GM19025 (cell line): Measurements from ENCODE around the gene DEPP1.
"Not testable (repeated sequence)": the region's sequence is repeated elsewhere in the genome, so short reads cannot be mapped to it uniquely, and the experiment has no call there.

Experiments
- ATAC-seq: cut with Tn5 transposase; IDR thresholded peaks from one replicate; pipeline ENCODE4 v1.9.1; 2021; ENCODE audit warnings: mild to moderate bottlenecking, low read depth, moderate library complexity; ENCODE audit not compliant: unreplicated experiment

Gene DEPP1, protein sequence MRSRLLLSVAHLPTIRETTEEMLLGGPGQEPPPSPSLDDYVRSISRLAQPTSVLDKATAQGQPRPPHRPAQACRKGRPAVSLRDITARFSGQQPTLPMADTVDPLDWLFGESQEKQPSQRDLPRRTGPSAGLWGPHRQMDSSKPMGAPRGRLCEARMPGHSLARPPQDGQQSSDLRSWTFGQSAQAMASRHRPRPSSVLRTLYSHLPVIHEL

GRCh38 chr10:44978570-44979280, at the start of gene DEPP1:
Gene DEPP1, minus strand, starts transcription at chr10:44978809. Its CDS starts 779 bp downstream, at chr10:44978030.
- ATAC-seq: no peak

GRCh38 chr10:45023426-45023825, 44.8 kb upstream of the DEPP1 start:
- ATAC-seq: no peak

DNA sequence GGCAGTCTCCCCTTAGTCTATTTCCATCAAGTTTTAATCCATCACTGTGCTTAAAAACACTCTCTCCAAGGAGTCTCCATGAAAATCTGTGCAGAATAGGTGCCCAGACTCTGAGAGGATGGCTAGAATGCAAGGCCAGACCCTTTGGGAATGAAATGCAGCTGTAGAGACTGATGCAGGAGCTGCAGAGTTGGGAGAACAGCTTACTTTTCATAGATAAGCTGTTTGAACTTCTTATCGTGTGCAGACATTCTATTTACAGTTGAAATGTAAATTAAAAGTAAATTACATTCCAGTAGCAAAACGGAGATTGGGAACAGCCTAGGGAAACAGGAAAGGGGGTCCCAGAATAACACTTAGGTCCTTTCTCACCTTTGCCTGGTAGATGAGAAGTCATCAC, 37.0 kb upstream of the DEPP1 start:
- no peak for ATAC-seq

DNA sequence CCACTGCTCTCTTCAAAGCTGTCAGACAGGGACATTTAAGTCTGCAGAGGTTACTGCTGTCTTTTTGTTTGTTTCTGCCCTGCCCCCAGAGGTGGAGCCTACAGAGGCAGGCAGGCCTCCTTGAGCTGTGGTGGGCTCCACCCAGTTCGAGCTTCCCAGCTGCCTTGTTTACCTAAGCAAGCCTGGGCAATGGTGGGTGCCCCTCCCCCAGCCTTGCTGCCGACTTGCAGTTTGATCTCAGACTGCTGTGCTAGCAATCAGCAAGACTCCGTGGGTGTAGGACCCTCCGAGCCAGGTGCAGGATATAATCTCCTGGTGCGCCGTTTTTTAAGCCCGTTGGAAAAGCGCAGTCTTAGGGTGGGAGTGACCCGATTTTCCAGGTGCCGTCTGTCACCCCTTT, 35.9 kb upstream of the DEPP1 start:
- not testable (repeated sequence) for ATAC-seq

- ATAC-seq: no peak
Measured at GRCh38 chr10:45008524-45009161, 30.0 kb upstream of the DEPP1 start.

DNA sequence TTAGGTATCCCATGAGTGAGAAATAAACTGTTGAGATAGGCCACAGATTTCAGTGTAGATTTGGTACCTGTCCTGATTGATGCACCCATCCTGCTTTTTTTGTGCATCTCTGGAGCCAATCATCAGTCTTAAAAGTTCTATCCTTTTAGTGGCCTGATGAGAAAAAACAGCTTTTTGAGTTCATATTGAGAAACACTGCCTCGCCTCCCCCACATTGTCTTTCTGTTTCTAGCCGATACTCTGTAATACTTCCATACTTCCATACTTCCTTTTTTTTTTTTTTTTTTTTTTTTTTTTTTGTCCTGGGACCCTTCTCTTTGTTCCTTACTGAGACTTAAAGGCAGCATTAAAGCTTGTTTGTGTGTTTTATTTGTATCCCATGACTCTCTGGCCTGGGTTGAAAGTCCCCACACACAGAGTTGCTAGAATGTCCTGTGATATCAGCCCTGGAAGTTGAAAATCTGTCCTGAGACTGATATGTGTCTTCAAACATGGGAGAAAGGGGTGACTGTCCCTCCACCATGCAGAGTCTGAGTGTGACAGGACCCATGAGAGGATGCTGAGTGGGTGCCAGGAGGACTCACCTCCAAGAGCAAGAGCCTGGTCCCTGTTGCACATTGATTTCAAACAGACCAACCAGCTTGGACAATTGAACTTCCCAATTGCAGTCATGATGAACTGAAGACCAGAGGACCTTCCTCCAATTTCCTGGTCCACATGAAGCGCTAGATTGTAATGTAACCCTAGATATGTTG, 27.8 kb upstream of the DEPP1 start:
- no peak for ATAC-seq

GRCh38 chr10:45005284-45005683, 26.7 kb upstream of the DEPP1 start:
- ATAC-seq: no peak

DNA sequence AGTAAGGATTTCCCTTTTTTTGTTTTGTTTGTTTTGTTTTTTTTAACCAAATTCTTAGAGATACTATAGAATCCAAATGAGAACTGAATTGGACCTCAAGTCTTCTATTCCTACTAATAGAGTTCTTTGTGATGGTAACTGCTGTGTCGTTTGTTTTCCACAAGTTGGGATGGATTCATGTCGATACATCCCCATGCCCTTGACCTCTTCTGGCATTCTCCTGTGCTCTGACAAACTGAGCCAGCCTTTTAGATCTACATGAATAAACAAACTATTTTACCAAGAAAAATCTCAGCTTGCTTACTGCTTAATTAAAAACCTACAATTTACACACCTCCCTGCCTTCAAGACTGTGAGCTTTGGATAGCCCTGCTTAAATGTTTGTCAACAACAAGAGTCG, 26.1 kb upstream of the DEPP1 start:
- ATAC-seq: no peak

DNA sequence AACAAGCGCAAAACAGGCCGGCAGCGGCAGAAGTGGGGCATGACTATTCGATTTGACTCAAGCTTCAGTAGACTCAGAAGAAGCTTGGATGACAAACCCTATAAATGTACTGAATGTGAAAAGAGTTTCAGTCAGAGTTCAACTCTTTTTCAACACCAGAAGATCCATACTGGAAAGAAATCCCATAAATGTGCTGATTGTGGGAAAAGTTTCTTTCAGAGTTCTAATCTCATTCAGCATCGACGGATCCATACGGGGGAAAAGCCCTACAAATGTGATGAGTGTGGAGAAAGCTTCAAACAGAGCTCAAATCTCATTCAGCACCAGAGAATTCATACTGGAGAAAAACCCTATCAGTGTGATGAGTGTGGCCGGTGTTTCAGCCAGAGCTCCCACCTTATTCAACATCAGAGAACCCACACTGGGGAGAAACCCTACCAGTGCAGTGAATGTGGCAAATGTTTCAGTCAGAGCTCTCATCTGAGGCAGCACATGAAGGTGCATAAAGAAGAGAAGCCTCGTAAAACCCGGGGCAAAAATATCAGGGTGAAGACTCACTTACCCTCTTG, 24.9 kb upstream of the DEPP1 start:
- ATAC-seq: no peak

- ATAC-seq: peak; percentile 71
Measured at GRCh38 chr10:45001381-45002148, 23.0 kb upstream of the DEPP1 start.

DNA sequence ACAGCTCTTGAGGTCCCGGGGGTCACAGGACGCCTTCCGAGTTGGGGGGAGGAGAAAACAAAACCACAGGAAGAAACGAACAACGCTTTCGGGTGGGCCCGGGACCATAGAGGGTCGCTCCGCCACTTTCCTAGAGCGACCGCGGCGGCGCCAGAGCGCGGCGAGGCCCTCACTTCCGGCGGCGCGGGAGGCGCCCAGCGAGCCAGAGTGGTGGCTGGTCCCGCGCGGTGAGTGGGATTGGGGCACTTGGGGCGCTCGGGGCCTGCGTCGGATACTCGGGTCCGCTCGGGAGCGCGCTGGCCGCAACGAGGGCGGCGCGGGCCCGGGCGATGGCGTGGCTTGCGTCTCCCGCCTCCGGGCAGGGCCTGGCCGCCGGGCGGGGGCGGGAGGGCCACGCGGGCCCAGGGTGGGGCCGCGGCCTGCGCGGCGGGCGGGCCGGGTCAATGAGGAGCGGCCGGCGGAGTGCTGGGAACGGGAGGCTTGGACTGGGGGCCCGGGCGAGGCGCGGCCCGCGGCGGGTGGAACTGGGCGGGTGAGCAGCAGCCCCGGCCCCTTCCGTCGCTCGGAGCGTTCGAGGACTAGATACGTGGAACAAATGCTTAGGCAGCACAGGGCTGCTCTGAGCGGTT, 22.3 kb upstream of the DEPP1 start, which contains the start of gene ZNF22:
Gene ZNF22, plus strand, starts transcription at position 172 of the 629 bp plus-strand sequence. CDS start 2,446 bp downstream, outside the sequence.
- ATAC-seq: peak; percentile 78

GRCh38 chr10:45000138-45000751, 21.6 kb upstream of the DEPP1 start:
- ATAC-seq: no peak

DNA sequence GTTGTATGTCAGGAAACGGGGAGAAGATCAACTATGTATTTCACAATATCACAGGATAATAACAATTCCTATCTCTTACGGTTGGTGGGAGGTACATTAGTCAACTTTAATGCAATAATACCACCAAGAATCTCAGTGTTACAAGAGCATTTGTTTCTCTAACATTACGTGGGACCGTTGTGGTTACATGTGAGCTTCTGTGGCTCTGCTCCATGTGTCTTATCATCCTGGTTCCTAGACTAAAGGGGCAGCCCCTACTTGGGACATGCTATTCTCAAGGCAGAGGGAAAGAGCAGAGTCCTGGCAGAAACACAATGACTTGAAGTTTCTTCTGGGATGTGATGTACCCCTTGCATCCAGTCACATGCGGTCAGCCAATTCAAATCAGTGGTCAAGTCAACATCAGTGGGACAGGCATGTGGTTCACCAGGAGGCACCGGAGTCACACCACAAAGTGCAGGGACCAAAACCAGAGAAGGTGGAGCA, 19.6 kb upstream of the DEPP1 start:
- ATAC-seq: no peak

GRCh38 chr10:44997105-44997748, 18.6 kb upstream of the DEPP1 start:
- no peak for ATAC-seq

DNA sequence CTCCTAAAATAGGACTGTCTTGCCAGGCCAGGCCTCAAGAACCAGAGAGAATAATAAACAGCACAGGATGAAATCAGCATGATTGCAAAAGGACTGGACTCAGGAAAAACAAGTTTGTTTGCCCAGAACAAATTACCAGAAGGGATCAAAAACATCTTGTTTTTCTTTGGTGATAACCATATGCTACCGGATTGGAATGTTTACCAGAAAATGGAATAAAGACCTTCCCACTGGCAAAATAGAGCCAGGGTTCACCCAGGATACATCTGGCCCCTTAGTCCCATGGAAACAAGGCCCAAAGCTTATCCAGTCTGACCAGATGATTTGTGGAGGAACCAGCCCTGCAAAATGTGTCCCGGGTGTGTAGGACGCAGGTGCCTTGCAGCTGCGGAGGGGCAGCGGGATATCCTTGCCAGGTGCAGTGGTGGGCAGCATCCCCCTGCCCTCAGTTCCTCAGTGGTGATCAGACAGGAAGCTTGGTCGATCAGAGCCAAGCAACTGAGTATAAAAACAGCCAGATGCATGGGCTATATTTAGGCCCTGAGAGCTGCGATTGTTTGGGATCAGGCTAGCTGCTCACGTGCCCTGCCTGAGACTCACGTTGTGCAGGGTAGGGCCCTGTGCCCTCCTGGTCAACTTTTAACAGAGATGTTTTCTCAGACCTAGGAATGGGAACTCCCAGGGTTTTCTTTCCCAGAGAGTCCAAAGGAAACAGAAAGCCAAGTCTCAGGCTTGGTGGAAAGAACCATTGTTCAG, 17.5 kb upstream of the DEPP1 start:
- no peak for ATAC-seq

DNA sequence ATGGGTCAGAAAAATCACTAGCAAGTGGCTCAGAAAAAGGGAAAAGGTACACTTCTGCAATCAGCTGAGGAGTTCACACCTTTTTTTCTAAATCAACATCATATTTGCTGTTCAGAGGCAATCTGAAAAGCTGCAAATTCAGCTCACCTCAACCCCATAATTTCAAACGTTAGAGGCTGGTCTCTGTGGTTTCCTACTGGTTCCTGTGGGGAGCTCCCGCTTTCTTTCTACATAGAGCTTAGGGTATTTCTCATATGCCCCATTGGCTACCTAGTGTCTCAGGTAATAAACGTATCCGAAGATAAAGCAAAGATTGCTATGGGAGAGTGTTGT, 16.9 kb upstream of the DEPP1 start:
- no peak for ATAC-seq

- no peak for ATAC-seq
Measured at GRCh38 chr10:44994752-44995530, 16.3 kb upstream of the DEPP1 start.
